HL-60 (cell line): ENCODE measurements around the gene FNDC3B.

ENCODE experiments used
- DNase-seq, 2 experiments: peaks; one replicate each; pipeline ENCODE4 v3.0.0-alpha.2; 2010 to 2020; ENCODE audit warnings: low read depth in 1 of 2, low spot score in 1 of 2
- H3K27ac ChIP-seq: fragments of 250-450 bp; sonication (Bioruptor Pico); replicated peaks from 2 replicates; pipeline ENCODE4 v1.5.1; 2020; ENCODE audit warnings: mild to moderate bottlenecking, moderate library complexity
- H3K27me3 ChIP-seq: fragments of 250-450 bp; sonication (Bioruptor Pico); 2 replicates; pipeline ENCODE4 v1.5.1; 2021; ENCODE audit warnings: mild to moderate bottlenecking, moderate library complexity; ENCODE audit not compliant: insufficient read depth, poor library complexity, severe bottlenecking
- H3K4me3 ChIP-seq: replicated peaks from 2 replicates; pipeline ENCODE4 v1.5.1; 2011; ENCODE audit warnings: mild to moderate bottlenecking, control low read depth, low read length; ENCODE audit not compliant: insufficient read depth
- CTCF ChIP-seq: IDR thresholded peaks from one replicate; pipeline ENCODE4 v1.5.1; 2011; ENCODE audit warnings: low read length, control low read depth, inconsistent platforms; ENCODE audit not compliant: insufficient read depth
- GABPA ChIP-seq: IDR thresholded peaks from 2 replicates; pipeline ENCODE4 v1.6.1; 2012; ENCODE audit warnings: low read depth
- POLR2AphosphoS5 ChIP-seq: IDR thresholded peaks from 2 replicates; pipeline ENCODE4 v1.6.1; 2012; ENCODE audit warnings: low read depth
- REST ChIP-seq: IDR thresholded peaks from 2 replicates; pipeline ENCODE4 v1.6.1; 2012; ENCODE audit warnings: low read depth; ENCODE audit not compliant: insufficient replicate concordance
- SPI1 ChIP-seq: IDR thresholded peaks from 2 replicates; pipeline ENCODE4 v1.6.1; 2012; ENCODE audit warnings: low read depth, mild to moderate bottlenecking, borderline replicate concordance

The FNDC3B gene

GRCh38 chr3:172048599-172048998 lies 9.2 kb downstream of the FNDC3B start:
- TF ChIP-seq GABPA: no peak
- no peak for TF ChIP-seq SPI1
- no peak for TF ChIP-seq REST
- TF ChIP-seq CTCF: no peak
- no peak for TF ChIP-seq POLR2AphosphoS5
- Histone ChIP-seq H3K27ac (peak overlapping the region; percentile 23; the same call in 1 of the 2 replicates), H3K4me3 (no peak overlapping the region)

GRCh38 chr3:172051310-172051956 lies 12.1 kb downstream of the FNDC3B start:
- DNase-seq: no peak
- Histone ChIP-seq H3K27me3 (no peaks in the 10 kb centered on the region), H3K4me3 (no peak overlapping the region), H3K27ac (no peak overlapping the region)
- TF ChIP-seq REST (no peak), GABPA (no peak), SPI1 (no peak), POLR2AphosphoS5 (no peak), CTCF (no peak)

More at GRCh38 chr3:172048599-172048998, 9.2 kb downstream of the FNDC3B start:
- H3K27me3 ChIP-seq: no peaks in the 10 kb centered on the region
- DNase-seq: peak in 1 of 2 experiments; percentile 21

- Histone ChIP-seq H3K27ac (no peak overlapping the region), H3K4me3 (no peak overlapping the region), H3K27me3 (no peaks in the 10 kb centered on the region)
- no peak for DNase-seq
- no peak for TF ChIP-seq POLR2AphosphoS5
- no peak for TF ChIP-seq SPI1
- TF ChIP-seq GABPA: no peak
- TF ChIP-seq CTCF: no peak
- no peak for TF ChIP-seq REST
These were observed 12.6 kb downstream of the FNDC3B start for GRCh38 chr3:172051957-172052354.
